Measurements from ENCODE around the gene CCR6.

The CCR6 gene

DNA sequence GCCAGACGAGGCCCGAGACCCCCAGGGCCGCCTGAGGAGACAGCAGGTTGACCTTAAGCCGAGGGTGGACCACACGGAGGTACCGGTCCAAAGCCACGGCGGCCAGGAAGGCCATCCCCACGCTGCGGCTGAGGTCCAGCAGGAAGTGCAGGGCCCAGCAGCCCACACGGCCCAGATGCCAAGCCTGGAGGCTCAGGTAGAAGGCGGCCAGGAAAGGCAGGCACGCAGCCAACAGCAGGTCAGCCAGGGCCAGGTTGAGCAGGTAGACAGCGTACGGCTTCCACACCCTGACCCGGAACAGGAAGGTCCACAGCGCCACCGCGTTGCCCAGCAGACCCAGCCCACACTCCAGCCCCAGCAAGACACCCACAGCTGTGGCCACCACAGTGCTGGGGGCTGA, 34.5 kb downstream of the CCR6 start:
- H3K36me3 Mint-ChIP-seq (ENCODE audit: low read depth), result no peaks in the 10 kb centered on the region
- no peaks in the 10 kb centered on the region for H3K9me3 Mint-ChIP-seq
- H3K4me3 Mint-ChIP-seq, result no peak overlapping the region
- peaks cover 15% of the 10 kb centered on the region for H3K4me1 Mint-ChIP-seq
- no peak overlapping the region for H3K27ac Mint-ChIP-seq
- TF ChIP-seq CTCF (IDR thresholded peaks at IDR 0.05; ENCODE audit: unreplicated experiment in 3 of 3), result no peak
- peaks cover 16% of the 10 kb centered on the region for H3K27me3 Mint-ChIP-seq (ENCODE audit: low read depth)

GRCh38 chr6:167157863-167158262, 35.0 kb downstream of the CCR6 start, which contains the start of gene GPR31:
TSS of gene GPR31 (minus strand) at chr6:167157980. CDS start at chr6:167157831, 149 bp downstream.
- H3K36me3 Mint-ChIP-seq (ENCODE audit: low read depth), result no peaks in the 10 kb centered on the region
- peaks cover 15% of the 10 kb centered on the region for H3K4me1 Mint-ChIP-seq
- peaks cover 16% of the 10 kb centered on the region for H3K27me3 Mint-ChIP-seq (ENCODE audit: low read depth)
- no peak within 1 kb of the TSS for H3K4me3 Mint-ChIP-seq
- H3K9me3 Mint-ChIP-seq, result no peaks in the 10 kb centered on the region
- no peak for TF ChIP-seq CTCF (IDR thresholded peaks at IDR 0.05; ENCODE audit: unreplicated experiment in 3 of 3)
- H3K27ac Mint-ChIP-seq, result no peak within 1 kb of the TSS

DNA sequence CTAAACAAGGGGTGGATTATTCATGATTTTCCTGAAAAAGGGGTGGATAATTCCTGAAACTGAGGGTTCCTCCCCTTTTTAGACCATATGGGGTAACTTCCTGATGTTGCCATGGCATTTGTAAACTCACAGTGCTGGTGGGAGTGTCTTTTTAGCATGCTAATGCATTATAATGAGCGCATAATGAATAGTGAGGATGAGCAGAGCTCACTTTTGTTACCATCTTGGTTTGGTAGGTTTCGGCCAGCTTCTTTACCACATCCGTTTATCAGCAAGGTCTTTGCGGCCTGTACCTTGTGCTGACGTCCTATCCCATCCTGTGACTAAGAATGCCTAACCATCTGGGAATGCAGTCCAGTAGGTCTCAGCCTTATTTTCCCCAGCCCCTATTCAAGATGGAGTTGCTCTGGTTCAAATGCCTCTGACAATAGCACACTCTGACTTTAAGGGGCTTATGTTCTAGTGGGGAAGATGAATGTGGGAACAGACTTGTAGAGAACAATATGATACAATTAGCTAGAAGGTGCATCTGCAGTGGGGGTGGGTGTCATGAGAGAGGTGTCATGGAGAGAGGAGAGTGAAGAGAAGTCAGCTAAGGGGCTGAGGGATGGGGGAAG, 39.1 kb downstream of the CCR6 start:
- Mint-ChIP-seq H3K4me3 (no peak overlapping the region), H3K36me3 (ENCODE audit: low read depth) (no peaks in the 10 kb centered on the region), H3K4me1 (no peaks in the 10 kb centered on the region), H3K9me3 (no peaks in the 10 kb centered on the region), H3K27me3 (ENCODE audit: low read depth) (peaks cover 16% of the 10 kb centered on the region), H3K27ac (no peak overlapping the region)
- TF ChIP-seq CTCF (IDR thresholded peaks at IDR 0.05; ENCODE audit: unreplicated experiment in 3 of 3), result no peak

DNA sequence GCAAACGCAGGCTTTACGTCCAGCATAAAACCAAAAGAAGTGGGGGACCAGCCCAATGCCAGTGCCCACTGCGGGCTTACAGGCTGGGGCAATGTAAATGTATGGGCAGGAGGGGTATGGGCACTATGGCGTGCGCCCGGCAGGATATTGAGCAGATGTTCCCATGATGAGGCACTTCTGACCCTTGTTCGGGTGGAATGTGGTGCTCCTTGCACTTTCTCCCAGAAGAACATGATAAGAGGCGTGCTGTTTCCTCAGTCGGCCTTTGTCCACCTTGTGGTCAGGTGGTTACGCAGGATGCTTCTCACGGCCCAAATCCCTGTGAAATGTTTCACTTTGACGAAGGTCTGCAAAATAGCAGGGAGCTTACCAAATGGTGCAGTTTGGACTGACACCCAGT, 39.7 kb downstream of the CCR6 start:
- Mint-ChIP-seq H3K4me3 (no peak overlapping the region), H3K36me3 (ENCODE audit: low read depth) (no peaks in the 10 kb centered on the region), H3K9me3 (no peaks in the 10 kb centered on the region), H3K4me1 (no peaks in the 10 kb centered on the region), H3K27me3 (ENCODE audit: low read depth) (peaks cover 16% of the 10 kb centered on the region), H3K27ac (no peak overlapping the region)
- no peak for TF ChIP-seq CTCF (IDR thresholded peaks at IDR 0.05; ENCODE audit: unreplicated experiment in 3 of 3)

GRCh38 chr6:167163476-167164011, 40.6 kb downstream of the CCR6 start:
- H3K4me3 Mint-ChIP-seq, result no peak overlapping the region
- no peak overlapping the region for H3K27ac Mint-ChIP-seq
- no peaks in the 10 kb centered on the region for H3K36me3 Mint-ChIP-seq (ENCODE audit: low read depth)
- no peaks in the 10 kb centered on the region for H3K4me1 Mint-ChIP-seq
- no peak for TF ChIP-seq CTCF (IDR thresholded peaks at IDR 0.05; ENCODE audit: unreplicated experiment in 3 of 3)
- peaks cover 16% of the 10 kb centered on the region for H3K27me3 Mint-ChIP-seq (ENCODE audit: low read depth)
- no peaks in the 10 kb centered on the region for H3K9me3 Mint-ChIP-seq

DNA sequence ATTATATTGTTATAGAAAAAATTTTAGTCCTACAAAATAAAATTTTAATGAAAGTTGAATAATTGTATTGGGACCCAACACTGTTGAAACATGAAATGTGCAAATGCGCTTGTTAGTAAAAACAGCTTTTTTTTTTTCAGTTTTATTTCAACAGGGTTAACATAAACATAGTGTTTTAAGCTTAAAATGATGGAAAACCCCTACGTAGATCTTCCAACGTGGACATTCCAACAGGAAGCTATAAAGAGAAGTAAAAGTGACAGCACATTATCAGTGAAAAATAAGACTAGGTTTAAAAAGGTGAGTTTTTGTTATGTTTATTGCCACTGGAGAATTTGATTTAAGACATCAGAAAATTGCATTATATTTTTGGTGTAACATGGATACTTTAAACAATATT, 41.4 kb downstream of the CCR6 start:
- H3K27ac Mint-ChIP-seq, result no peak overlapping the region
- no peaks in the 10 kb centered on the region for H3K4me1 Mint-ChIP-seq
- H3K27me3 Mint-ChIP-seq (ENCODE audit: low read depth), result peaks cover 16% of the 10 kb centered on the region
- TF ChIP-seq CTCF (IDR thresholded peaks at IDR 0.05; ENCODE audit: unreplicated experiment in 3 of 3), result no peak
- H3K9me3 Mint-ChIP-seq, result no peaks in the 10 kb centered on the region
- H3K36me3 Mint-ChIP-seq (ENCODE audit: low read depth), result no peaks in the 10 kb centered on the region
- H3K4me3 Mint-ChIP-seq, result no peak overlapping the region
